Hepatocyte (in vitro differentiated cells): Measurements from ENCODE around the gene PABPC1L. TPM values are rescaled to one million over a fixed set of nuclear protein-coding genes. Genes with fewer than 3 reads are reported as not detected.

Experiments
- DNase-seq: peaks from one replicate; pipeline ENCODE4 v3.0.0-alpha.2; 2016; ENCODE audit warnings: low spot score
- H2AFZ ChIP-seq: fragments of 200-600 bp; sonication (generic); 2 replicates; pipeline ENCODE4 v1.6.0; 2016; ENCODE audit warnings: antibody characterized with exemption, mild to moderate bottlenecking
- H3K27ac ChIP-seq: fragments of 200-600 bp; sonication (generic); 2 replicates; pipeline ENCODE4 v1.5.1; 2016; ENCODE audit warnings: mild to moderate bottlenecking
- H3K27me3 ChIP-seq: fragments of 200-600 bp; sonication (generic); 2 replicates; pipeline ENCODE4 v1.6.1; 2016
- H3K36me3 ChIP-seq: fragments of 200-600 bp; sonication (generic); replicated peaks from 2 replicates; pipeline ENCODE4 v1.5.1; 2016; ENCODE audit warnings: low read depth; ENCODE audit not compliant: insufficient read depth
- H3K4me1 ChIP-seq: fragments of 200-600 bp; sonication (generic); 2 replicates; pipeline ENCODE4 v1.5.1; 2016; ENCODE audit warnings: mild to moderate bottlenecking, moderate library complexity; ENCODE audit not compliant: insufficient read depth
- H3K4me2 ChIP-seq: fragments of 200-600 bp; sonication (generic); 2 replicates; pipeline ENCODE4 v1.6.0; 2016
- H3K4me3 ChIP-seq: fragments of 200-600 bp; sonication (generic); 2 replicates; pipeline ENCODE4 v1.5.1; 2016; ENCODE audit warnings: mild to moderate bottlenecking
- H3K79me2 ChIP-seq: fragments of 200-600 bp; sonication (generic); 2 replicates; pipeline ENCODE4 v1.6.0; 2017; ENCODE audit warnings: mild to moderate bottlenecking
- H3K9me2 ChIP-seq: fragments of 200-600 bp; sonication (generic); replicated peaks from 2 replicates; pipeline ENCODE4 v1.6.0; 2017; ENCODE audit warnings: mild to moderate bottlenecking; ENCODE audit not compliant: insufficient read depth
- H3K9me3 ChIP-seq: fragments of 200-600 bp; sonication (generic); 2 replicates; pipeline ENCODE4 v1.5.1; 2016; ENCODE audit warnings: low read depth, mild to moderate bottlenecking
- H4K20me1 ChIP-seq: fragments of 200-600 bp; sonication (generic); 2 replicates; pipeline ENCODE4 v1.6.0; 2016; ENCODE audit warnings: mild to moderate bottlenecking; ENCODE audit not compliant: insufficient read depth, poor library complexity, severe bottlenecking
- CTCF ChIP-seq: fragments of 200-600 bp; sonication (generic); IDR thresholded peaks from 2 replicates; pipeline ENCODE4 v1.5.1; 2016; ENCODE audit warnings: antibody characterized with exemption, mild to moderate bottlenecking; ENCODE audit not compliant: poor library complexity
- EZH2 ChIP-seq: fragments of 200-600 bp; sonication (generic); IDR thresholded peaks from 2 replicates; pipeline ENCODE4 v1.6.1; 2016; ENCODE audit warnings: antibody characterized with exemption, mild to moderate bottlenecking, borderline replicate concordance
- EZH2phosphoT487 ChIP-seq: fragments of 200-600 bp; sonication (generic); IDR thresholded peaks from one replicate; pipeline ENCODE4 v1.6.1; 2018; ENCODE audit warnings: antibody characterized with exemption, mild to moderate bottlenecking, low read depth, moderate library complexity; ENCODE audit not compliant: unreplicated experiment, severe bottlenecking
- WGBS: methylation state at CpG from one replicate; pipeline ENCODE4 v1.1.6; 2016; ENCODE audit warnings: low lambda C conversion rate; ENCODE audit errors: missing lambda C conversion rate; 5-methylcytosine and 5-hydroxymethylcytosine counted together
- polyA plus RNA-seq: library from polyadenylated mRNA; unstranded; fragments of >200 nt; fragmentation: Nextera tagmentation; extraction: Ambion mirVana; gene quantifications from 2 replicates; pipeline ENCODE4 v1.2.1, GENCODE V29; 2016
- total RNA-seq: library from RNA; depleted of rRNA; stranded (reverse); fragments of >200 nt; gene quantifications from 2 replicates; pipeline ENCODE4 v1.2.3, GENCODE V29; 2014

Gene PABPC1L
- total and polyA plus RNA-seq, 2 experiments from 2014 or later, result 15.6 to 23.5 TPM

- Histone ChIP-seq H4K20me1 (no peaks in the 10 kb centered on the region), H3K36me3 (no peaks in the 10 kb centered on the region), H3K79me2 (peaks cover 50% of the 10 kb centered on the region), H3K27me3 (no peaks in the 10 kb centered on the region), H3K9me3 (no peaks in the 10 kb centered on the region), H3K4me2 (no peak overlapping the region), H3K4me3 (no peak overlapping the region), H3K27ac (no peak overlapping the region), H3K9me2 (no peaks in the 10 kb centered on the region), H2AFZ (no peak overlapping the region), H3K4me1 (peaks cover 13% of the 10 kb centered on the region)
- whole genome bisulfite sequencing, result 49% methylated on average over 1 of the region's 1 CpG
- TF ChIP-seq EZH2phosphoT487 (no peak), EZH2 (no peak), CTCF (no peak)
- no peak for DNase-seq
Observed at GRCh38 chr20:44970243-44970757, 60.4 kb downstream of the PABPC1L start.

- Histone ChIP-seq H3K9me3 (no peaks in the 10 kb centered on the region), H3K4me2 (no peak overlapping the region), H3K9me2 (no peaks in the 10 kb centered on the region), H3K36me3 (no peaks in the 10 kb centered on the region), H3K27ac (no peak overlapping the region), H3K4me3 (no peak overlapping the region), H3K27me3 (no peaks in the 10 kb centered on the region), H4K20me1 (no peaks in the 10 kb centered on the region), H3K79me2 (peaks cover 34% of the 10 kb centered on the region), H3K4me1 (peaks cover under 1% of the 10 kb centered on the region), H2AFZ (no peak overlapping the region)
- WGBS, result 43% methylated on average over 2 of the region's 2 CpGs
- DNase-seq, result no peak
- TF ChIP-seq EZH2phosphoT487 (no peak), EZH2 (no peak), CTCF (no peak)
Observed at GRCh38 chr20:44973053-44973452, 63.2 kb downstream of the PABPC1L start.

GRCh38 chr20:44976698-44977097 is 66.8 kb downstream of the PABPC1L start:
- no peak overlapping the region for H3K4me3 ChIP-seq
- 99% methylated on average over 4 of the region's 4 CpGs for WGBS
- H3K36me3 ChIP-seq, result no peaks in the 10 kb centered on the region
- no peak for DNase-seq
- no peaks in the 10 kb centered on the region for H3K9me2 ChIP-seq
- no peak for TF ChIP-seq CTCF
- no peak for TF ChIP-seq EZH2phosphoT487
- no peak for TF ChIP-seq EZH2
- no peak overlapping the region for H3K4me2 ChIP-seq
- H4K20me1 ChIP-seq, result no peaks in the 10 kb centered on the region
- peaks cover 3% of the 10 kb centered on the region for H3K79me2 ChIP-seq
- no peak overlapping the region for H2AFZ ChIP-seq
- H3K4me1 ChIP-seq, result no peaks in the 10 kb centered on the region
- no peaks in the 10 kb centered on the region for H3K27me3 ChIP-seq
- no peaks in the 10 kb centered on the region for H3K9me3 ChIP-seq
- no peak overlapping the region for H3K27ac ChIP-seq
